Measurements from ENCODE around the gene LANCL2.

DNA sequence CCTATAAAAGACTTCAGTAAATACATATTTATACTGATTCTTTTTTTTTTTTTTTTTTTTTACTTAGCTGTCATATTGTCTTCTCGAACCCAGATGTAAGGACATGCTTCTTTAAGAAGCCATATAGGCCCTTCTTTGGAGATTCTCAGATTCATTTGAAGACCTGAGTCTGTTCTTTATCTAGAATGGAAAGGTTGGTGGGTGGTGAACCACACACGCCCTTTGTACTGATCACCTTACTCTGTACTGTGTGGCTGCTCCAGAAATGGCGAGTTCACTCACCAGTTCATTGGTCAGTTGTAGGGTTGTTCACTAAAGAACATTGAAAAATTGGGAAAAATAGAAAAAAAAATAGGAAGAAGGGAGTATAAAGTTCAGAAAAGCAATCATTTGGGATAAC lies 32.5 kb downstream of the LANCL2 start:
- TF ChIP-seq, protein P1, sequence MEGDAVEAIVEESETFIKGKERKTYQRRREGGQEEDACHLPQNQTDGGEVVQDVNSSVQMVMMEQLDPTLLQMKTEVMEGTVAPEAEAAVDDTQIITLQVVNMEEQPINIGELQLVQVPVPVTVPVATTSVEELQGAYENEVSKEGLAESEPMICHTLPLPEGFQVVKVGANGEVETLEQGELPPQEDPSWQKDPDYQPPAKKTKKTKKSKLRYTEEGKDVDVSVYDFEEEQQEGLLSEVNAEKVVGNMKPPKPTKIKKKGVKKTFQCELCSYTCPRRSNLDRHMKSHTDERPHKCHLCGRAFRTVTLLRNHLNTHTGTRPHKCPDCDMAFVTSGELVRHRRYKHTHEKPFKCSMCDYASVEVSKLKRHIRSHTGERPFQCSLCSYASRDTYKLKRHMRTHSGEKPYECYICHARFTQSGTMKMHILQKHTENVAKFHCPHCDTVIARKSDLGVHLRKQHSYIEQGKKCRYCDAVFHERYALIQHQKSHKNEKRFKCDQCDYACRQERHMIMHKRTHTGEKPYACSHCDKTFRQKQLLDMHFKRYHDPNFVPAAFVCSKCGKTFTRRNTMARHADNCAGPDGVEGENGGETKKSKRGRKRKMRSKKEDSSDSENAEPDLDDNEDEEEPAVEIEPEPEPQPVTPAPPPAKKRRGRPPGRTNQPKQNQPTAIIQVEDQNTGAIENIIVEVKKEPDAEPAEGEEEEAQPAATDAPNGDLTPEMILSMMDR (IDR thresholded peaks at IDR 0.05): no peak
- TF ChIP-seq POLR2A (IDR thresholded peaks at IDR 0.05): no peak

All from uterus (tissue), 2 donors.